HCT116 (cell line): ENCODE data around the gene MEGF6. TPM values are rescaled to one million over a fixed set of nuclear protein-coding genes. Genes with fewer than 3 reads are reported as not detected.

Experiments
- ATAC-seq: fragments of 200-7000 bp; cut with Tn5 transposase; 2 replicates; pipeline ENCODE4 v1.9.1; 2020; ENCODE audit warnings: mild to moderate bottlenecking, moderate library complexity
- BruUV-seq: library from RNA; stranded (reverse); fragments of 400-500 nt; replicated peaks from 2 replicates; lab custom pipeline; 2021; lab: Mats Ljungman, UMichigan
- CTCF ChIA-PET: fragments of 300-600 bp; sonication (Branson Sonifier 250); formaldehyde crosslinking; loops from one replicate; lab custom pipeline; 2021; ENCODE audit warnings: antibody characterized with exemption; lab: Charles Lee
- POLR2A ChIA-PET: fragments of 300-600, 350-600 bp; sonication (Branson Sonifier 250); formaldehyde crosslinking; loops from one replicate; lab custom pipeline; 2021; ENCODE audit warnings: antibody characterized with exemption; lab: Charles Lee
- RAD21 ChIA-PET, 2 experiments: fragments of 300-600 bp; sonication (Branson Sonifier 250); formaldehyde crosslinking; loops; one replicate each; lab custom pipeline; 2023; ENCODE audit warnings: low total read pairs in 2 of 2; ENCODE audit not compliant: uncharacterized antibody in 2 of 2, unreplicated experiment in 2 of 2, low non-redundant PET in 1 of 2; lab: Charles Lee
- DNase-seq: peaks from one replicate; pipeline ENCODE4 v3.0.0-alpha.2; 2010; ENCODE audit warnings: low read depth, low spot score
- H2AFZ ChIP-seq: fragments of 200-600 bp; shearing (Covaris generic), sonication (generic); 2 replicates; pipeline ENCODE4 v1.6.1; 2017; ENCODE audit warnings: low read depth, mixed run types, mixed read lengths, antibody characterized with exemption, low read length; ENCODE audit not compliant: poor library complexity, severe bottlenecking
- H3K27ac ChIP-seq: 2 replicates; pipeline ENCODE4 v1.5.1; 2012; ENCODE audit warnings: low read depth, low read length
- H3K27me3 ChIP-seq: fragments of 200-600 bp; sonication (generic); 2 replicates; pipeline ENCODE4 v1.6.1; 2016; ENCODE audit warnings: mixed run types, low read length, mixed read lengths; ENCODE audit not compliant: insufficient read depth
- H3K36me3 ChIP-seq, 2 experiments: fragments of 200-500 bp in 1 of 2; fragments of 200-600 bp in 1 of 2; sonication (Bioruptor generic) in 1 of 2; sonication (generic) in 1 of 2; 2 replicates each; pipeline versions ENCODE4 v1.5.1 to v1.6.1; 2014 to 2016; ENCODE audit warnings: low read length in 2 of 2, inconsistent platforms in 1 of 2, mixed read lengths in 1 of 2, mixed run types in 1 of 2; ENCODE audit not compliant: insufficient read depth in 2 of 2, control insufficient read depth in 1 of 2
- H3K4me1 ChIP-seq, 2 experiments: fragments of 200-600 bp in 1 of 2; sonication (generic) in 1 of 2; 2 replicates each; pipeline versions ENCODE4 v1.5.1 to v1.6.1; 2012 to 2017; ENCODE audit warnings: low read length in 2 of 2, inconsistent platforms in 1 of 2, mild to moderate bottlenecking in 1 of 2, mixed read lengths in 1 of 2, mixed run types in 1 of 2, moderate library complexity in 1 of 2; ENCODE audit not compliant: insufficient read depth in 2 of 2, control insufficient read depth in 1 of 2
- H3K4me2 ChIP-seq: fragments of 200-600 bp; sonication (generic); 2 replicates; pipeline ENCODE4 v1.6.1; 2017; ENCODE audit warnings: mixed run types, low read length, mixed read lengths
- H3K4me3 ChIP-seq, 2 experiments: fragments of 200-600 bp in 1 of 2; sonication (generic) in 1 of 2; replicated peaks in 1 of 2; 2 replicates each; pipeline ENCODE4 v1.5.1; 2011 to 2016; ENCODE audit warnings: low read length in 2 of 2, control low read depth in 1 of 2, low read depth in 1 of 2, mild to moderate bottlenecking in 1 of 2, mixed read lengths in 1 of 2, mixed run types in 1 of 2
- H3K79me2 ChIP-seq: fragments of 200-600 bp; sonication (generic); 2 replicates; pipeline ENCODE4 v1.6.1; 2017; ENCODE audit warnings: mild to moderate bottlenecking, mixed run types, low read length, moderate library complexity, mixed read lengths; ENCODE audit not compliant: insufficient read depth
- H3K9ac ChIP-seq: fragments of 200-600 bp; sonication (generic); 2 replicates; pipeline ENCODE4 v1.6.1; 2016; ENCODE audit warnings: low read length, mixed read lengths
- H3K9me2 ChIP-seq: fragments of 200-600 bp; sonication (generic), shearing (Covaris generic); 2 replicates; pipeline ENCODE4 v1.6.1; 2017; ENCODE audit warnings: mixed run types, mild to moderate bottlenecking, moderate library complexity; ENCODE audit not compliant: insufficient read depth
- H3K9me3 ChIP-seq, 2 experiments: fragments of 200-500 bp in 1 of 2; fragments of 200-600 bp in 1 of 2; sonication (Bioruptor generic) in 1 of 2; sonication (generic) in 1 of 2; 2 replicates each; pipeline ENCODE4 v1.6.1; 2014 to 2017; ENCODE audit warnings: low read length in 2 of 2, mixed read lengths in 2 of 2, inconsistent platforms in 1 of 2, low read depth in 1 of 2, mild to moderate bottlenecking in 1 of 2, mixed run types in 1 of 2, moderate library complexity in 1 of 2; ENCODE audit not compliant: control insufficient read depth in 1 of 2, insufficient read depth in 1 of 2
- H4K20me1 ChIP-seq: fragments of 200-600 bp; sonication (generic), shearing (Covaris generic); 2 replicates; pipeline ENCODE4 v1.6.1; 2017; ENCODE audit warnings: mixed run types, mild to moderate bottlenecking, moderate library complexity; ENCODE audit not compliant: insufficient read depth
- EGR1 ChIP-seq: IDR thresholded peaks from 2 replicates; pipeline ENCODE4 v1.6.1; 2012; ENCODE audit warnings: low read depth
- POLR2AphosphoS5 ChIP-seq: IDR thresholded peaks from 2 replicates; pipeline ENCODE4 v1.6.1; 2011; ENCODE audit warnings: mild to moderate bottlenecking, low read depth, low read length, moderate library complexity
- ZNF274 ChIP-seq: fragments of 200-500 bp; sonication (Bioruptor generic); IDR thresholded peaks from 2 replicates; pipeline ENCODE4 v1.6.1; 2014; ENCODE audit warnings: mild to moderate bottlenecking, low read depth, low read length, inconsistent platforms
- intact Hi-C: fragments of 100-400 bp; cut with micrococcal nuclease; formaldehyde crosslinking; loops from 2 replicates; pipeline ENCODE4 v1.10.0; 2022
- total RNA-seq: library from RNA; stranded (reverse); gene quantifications from one replicate; pipeline ENCODE4 v1.2.1, GENCODE V29; 2021; ENCODE audit not compliant: unreplicated experiment

Gene MEGF6
- total RNA-seq, 1 experiment from 2014 or later = 47.6 TPM

DNA sequence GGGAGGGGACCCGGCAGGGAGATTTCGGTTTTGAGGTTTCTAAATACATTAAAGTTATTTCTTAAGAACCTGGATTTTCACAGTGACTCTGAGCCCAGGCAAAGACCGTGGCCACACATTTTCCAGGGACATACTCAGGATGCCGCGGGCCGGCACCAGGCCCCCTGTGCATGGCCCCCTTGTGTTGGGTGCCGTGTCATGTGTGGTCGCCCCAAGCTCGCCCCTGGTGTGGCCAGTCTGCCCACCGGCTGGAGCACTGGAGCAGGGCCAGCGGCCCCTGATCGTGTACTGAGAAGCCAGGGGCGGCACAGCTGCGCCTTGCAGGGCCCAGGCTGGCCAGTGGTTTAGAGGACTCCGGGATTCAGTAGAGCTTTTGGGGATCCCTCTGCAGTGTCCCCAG is 130.3 kb downstream of the MEGF6 start:
- Histone ChIP-seq H3K27ac (peak overlapping the region; percentile 39; the same call in 1 of the 2 replicates), H3K4me1 (peaks cover 12 to 29% of the 10 kb centered on the region in 2 experiments; a peak in 3 of 4 replicates), H3K9me3 (no peaks in the 10 kb centered on the region), H3K4me3 (no peak overlapping the region), H3K79me2 (no peaks in the 10 kb centered on the region), H3K36me3 (no peaks in the 10 kb centered on the region; a peak in 1 of 4 replicates), H3K27me3 (no peaks in the 10 kb centered on the region), H3K4me2 (no peak overlapping the region), H3K9ac (no peak overlapping the region), H4K20me1 (no peaks in the 10 kb centered on the region), H2AFZ (no peak overlapping the region), H3K9me2 (no peaks in the 10 kb centered on the region)
- intact Hi-C loops = no loop called here
- BruUV-seq = no TSS peak
- RAD21 ChIA-PET = no interaction called here
- no peak for TF ChIP-seq EGR1
- POLR2A ChIA-PET = no interaction called here
- CTCF ChIA-PET = interaction anchor here (1.5 to 3.5 kb wide), 2 partner anchors 10 to 28 kb away, joined by 4 to 29 read pairs; no protein-coding TSS in a partner anchor
- ATAC-seq (no peak), DNase-seq (no peak)

DNA sequence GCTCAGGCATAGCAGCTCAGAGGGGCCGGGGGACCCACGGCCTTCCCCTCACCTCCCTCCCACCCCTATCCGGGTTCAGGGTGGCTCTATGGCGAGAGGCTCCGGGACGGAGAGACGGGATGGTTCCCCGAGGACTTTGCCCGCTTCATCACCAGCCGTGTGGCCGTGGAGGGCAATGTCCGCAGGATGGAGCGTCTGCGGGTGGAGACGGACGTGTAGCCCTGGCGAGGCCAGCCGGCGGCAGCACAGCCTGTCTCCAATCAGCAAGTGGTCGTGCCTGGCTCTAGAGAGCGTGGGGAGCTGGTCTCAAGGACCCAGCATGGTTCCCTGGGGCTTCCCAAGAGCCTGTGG is 131.0 kb downstream of the MEGF6 start:
- H3K4me3 ChIP-seq = no peak overlapping the region
- no peak for ATAC-seq
- no peak overlapping the region for H3K27ac ChIP-seq
- DNase-seq = no peak
- no peak overlapping the region for H2AFZ ChIP-seq
- RAD21 ChIA-PET = no interaction called here
- H4K20me1 ChIP-seq = no peaks in the 10 kb centered on the region
- H3K36me3 ChIP-seq = no peaks in the 10 kb centered on the region; a peak in 1 of 4 replicates
- no peak overlapping the region for H3K4me2 ChIP-seq
- POLR2A ChIA-PET = no interaction called here
- CTCF ChIA-PET = interaction anchor here (3.5 kb wide), 1 partner anchor 27 kb away, joined by 29 read pairs; no protein-coding TSS in a partner anchor
- H3K4me1 ChIP-seq = peaks cover 12 to 29% of the 10 kb centered on the region in 2 experiments; a peak in 3 of 4 replicates
- no peaks in the 10 kb centered on the region for H3K79me2 ChIP-seq
- H3K9me2 ChIP-seq = no peaks in the 10 kb centered on the region
- TF ChIP-seq ZNF274 (no peak), EGR1 (no peak), POLR2AphosphoS5 (no peak)
- no TSS peak for BruUV-seq
- H3K9me3 ChIP-seq = no peaks in the 10 kb centered on the region
- intact Hi-C loops = no loop called here
- no peak overlapping the region for H3K9ac ChIP-seq
- no peaks in the 10 kb centered on the region for H3K27me3 ChIP-seq
